SK-N-SH (cell line): ENCODE results near the gene NAP1L3. TPM values are rescaled to one million over a fixed set of nuclear protein-coding genes. Genes with fewer than 3 reads are reported as not detected.

Experiments used
- polyA plus RNA-seq, 3 experiments: library from polyadenylated mRNA; depleted of rRNA; stranded (reverse); fragments of >200 nt; gene quantifications; 2 replicates each; pipeline ENCODE4 v1.2.3, GENCODE V29; 2012

Gene NAP1L3
- polyA plus RNA-seq, 1 of the 3 experiments (the other 2 are of a cell fraction), result 2.0 TPM

Other genes with a start within 250 kb of the NAP1L3 start
- 0.03 and 0.05 TPM in 2 replicates for gene FAM133A, start 628 bp upstream of the NAP1L3 start, polyA plus RNA-seq (2012; rRNA removed)